ENCODE measurements around the gene HAND1.

The HAND1 gene

DNA sequence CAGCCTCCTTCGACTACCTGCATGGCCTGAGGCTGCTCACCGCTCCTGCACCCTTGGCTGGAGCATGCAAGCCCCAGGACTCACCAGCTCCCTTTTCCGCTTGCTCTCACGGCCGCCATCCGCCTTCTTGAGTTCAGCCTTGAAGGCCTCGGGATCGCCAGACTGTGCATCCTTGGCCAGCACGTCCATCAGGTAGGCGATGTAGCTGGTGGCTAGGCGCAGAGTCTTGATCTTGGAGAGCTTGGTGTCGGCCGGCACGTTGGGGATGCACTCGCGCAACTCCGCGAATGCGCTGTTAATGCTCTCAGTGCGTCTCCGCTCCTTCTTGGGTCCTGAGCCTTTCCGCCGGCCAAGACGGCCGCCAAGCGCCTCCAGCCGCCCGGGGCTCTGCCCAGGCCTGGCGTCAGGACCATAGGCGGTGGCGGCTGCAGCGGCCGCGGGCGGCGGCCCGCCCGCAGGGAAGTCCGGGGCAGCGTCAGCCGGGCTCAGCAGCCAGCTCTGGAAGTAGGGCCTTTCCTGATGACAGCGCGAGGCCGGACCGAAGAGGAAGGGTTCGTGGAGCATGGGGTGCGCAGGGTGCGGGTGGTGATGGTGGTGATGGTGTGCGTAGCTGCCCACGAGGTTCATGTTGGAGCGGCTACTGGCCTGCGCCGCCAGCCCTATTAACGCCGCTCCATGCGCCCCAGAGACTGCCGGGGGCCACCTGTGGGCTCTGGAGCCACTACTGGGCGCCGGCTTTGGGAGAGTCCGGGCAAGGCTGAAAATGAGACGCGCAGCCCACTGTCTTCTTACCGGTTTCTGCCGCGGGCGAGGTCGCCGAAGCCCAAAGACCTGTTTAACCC lies 424 bp downstream of the HAND1 start:
- DNase-seq = no peak

GRCh38 chr5:154476354-154477205 lies 1.4 kb downstream of the HAND1 start:
- DNase-seq = no peak

DNA sequence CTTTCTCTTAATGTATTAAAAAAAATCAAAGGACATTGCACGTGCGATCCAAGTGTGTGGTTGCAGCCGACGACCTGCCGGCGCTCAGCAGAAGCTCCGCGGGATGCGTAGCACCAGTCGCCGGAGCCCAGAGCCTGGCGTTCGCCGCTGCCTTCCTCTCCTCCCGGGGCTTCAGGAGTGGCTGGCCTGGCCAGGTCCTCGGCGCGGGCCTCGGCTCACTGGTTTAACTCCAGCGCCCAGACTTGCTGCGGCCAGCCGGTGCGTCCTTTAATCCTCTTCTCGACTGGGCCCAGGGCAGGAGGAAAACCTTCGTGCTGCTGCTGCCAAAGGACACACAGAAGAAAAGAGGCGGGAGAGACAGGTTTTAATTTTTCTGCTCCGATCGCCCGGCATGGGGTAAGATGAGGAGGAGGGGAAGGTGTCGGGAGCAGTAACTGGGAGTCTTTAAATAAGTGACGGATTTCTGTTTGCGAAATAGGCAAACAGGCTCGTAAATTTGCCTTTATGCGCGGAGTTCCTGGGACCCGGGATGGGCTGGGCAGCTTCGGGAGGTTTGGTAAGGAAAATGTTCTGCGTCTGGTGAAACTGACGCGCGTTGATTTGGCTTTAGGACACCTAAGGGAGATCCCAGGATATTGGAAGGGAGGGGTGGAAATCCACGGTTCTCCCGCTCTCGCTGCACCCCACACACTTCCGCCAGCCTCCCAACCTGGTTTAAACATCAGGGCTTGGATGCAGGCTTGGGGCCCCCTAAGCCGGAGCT lies 2.3 kb downstream of the HAND1 start:
- no peak for DNase-seq

DNA sequence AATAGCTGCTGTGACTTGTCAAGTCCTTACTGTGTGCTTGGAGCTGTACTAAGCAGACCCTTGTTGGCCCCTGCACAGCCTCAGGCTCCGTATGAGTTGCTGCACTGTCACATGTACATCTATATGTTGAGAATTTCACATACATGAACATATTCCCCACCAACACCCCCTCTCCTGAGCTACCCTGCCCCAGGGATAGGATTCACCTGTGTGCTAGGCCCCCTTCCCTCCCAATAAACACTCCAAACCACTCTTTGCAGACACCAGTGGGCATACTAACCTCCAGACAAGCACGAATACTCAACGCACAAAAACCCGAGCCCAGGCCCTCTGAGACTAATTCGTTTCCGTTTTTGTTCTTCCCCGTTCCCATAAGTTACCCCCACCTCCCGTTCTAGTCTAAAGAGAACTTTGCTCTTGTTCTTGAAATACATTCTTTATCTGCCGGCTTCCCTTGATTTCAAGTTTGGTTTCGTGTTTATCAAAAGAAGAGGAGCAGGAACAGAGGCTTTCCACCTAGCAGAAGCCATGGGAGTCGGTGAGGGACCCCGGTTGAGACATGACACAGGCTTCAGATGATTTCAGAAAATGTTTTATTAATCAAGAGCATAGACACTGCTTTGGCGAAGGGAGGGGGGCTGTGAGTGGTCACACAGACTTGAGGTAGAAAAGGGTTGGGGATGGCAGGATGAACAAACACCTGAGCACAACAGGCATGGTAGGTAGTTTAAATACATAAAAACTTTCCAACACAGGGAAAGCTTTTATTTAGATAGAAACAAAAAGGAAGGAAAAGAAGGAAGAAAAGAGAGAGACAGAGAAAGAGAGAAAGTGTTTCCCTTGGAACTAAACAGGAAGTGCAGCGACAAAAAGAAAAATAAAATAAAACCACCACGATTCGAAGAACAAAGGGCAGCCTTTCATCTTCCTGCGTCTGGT lies 3.4 kb downstream of the HAND1 start:
- no peak for DNase-seq

- no peak for DNase-seq
These were observed 4.3 kb downstream of the HAND1 start for GRCh38 chr5:154473581-154474283.

DNA sequence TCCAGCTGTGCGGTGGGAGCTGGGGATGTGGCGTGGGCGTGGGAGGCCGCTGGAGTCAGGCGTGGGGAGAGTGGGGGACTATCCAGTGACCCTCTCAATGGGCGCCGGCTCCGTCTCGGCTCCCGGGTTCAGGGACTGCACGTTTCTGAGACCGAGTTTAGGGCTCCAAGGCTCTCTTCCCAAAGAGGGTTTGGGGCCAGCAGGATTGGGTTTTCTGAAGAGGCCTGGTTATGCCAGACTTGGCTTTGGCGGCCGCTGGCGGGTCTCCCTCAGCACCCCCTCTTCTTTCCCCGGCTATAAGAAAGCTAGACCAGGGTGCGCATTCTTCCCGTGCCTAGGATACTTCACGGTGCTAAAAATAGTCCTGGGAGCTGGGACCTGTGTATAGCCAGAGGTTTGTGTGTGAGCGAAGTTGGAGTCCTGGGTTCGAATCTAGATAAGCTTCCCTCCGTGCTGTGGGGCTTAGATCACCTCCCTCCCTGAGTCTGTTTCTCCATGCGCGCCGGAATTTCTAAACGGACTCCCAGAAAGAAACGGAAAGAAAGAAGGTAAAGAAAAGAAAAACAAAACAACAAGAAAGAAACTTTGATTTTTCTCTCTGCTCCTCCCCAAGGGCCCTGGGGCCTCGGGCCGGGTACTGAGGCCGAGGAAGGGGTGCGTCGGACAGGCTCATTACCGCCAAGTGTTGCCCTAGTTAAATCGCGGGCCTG lies 5.0 kb downstream of the HAND1 start:
- no peak for DNase-seq

DNA sequence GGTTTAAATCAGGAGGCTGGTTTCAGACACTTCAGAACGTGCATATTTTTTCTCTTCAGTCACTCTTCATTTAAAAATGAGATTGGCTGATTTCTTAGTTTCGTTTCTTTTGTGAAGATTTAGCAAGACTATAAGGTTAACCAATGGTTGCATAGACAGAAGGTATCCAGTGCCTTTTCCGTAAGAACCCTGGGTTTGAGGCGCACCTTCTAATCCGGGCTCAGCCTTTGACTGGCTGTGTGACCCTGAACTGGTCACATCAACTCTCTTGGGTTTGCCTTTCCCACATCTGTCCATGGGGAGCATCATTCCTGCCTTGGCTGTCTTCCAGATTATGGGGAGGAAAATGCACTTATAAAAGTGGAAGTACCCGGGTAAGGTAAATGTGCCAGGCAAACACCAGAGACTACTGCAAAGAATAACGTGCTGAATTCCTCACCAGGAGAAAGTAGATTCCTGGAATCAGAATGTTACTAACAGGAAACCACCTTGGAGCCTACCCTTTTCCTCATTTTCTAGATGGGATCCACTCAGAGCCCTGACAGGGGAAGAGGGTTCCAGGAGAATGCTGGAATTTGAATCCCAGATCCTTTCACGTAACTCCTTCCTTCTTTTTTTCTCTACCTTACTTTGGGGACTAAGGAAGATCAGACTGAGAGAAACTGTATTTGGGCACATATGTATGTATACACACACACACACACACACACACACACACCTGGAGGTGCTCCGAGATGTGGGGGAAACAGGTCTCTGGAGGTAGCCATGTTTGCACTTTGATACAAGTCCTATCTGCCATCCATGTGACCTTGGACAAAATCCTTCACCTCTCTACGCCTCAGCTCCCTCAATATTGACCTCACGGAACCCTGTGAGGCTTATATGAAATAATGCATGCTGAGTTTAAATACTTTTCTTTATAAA lies 6.8 kb downstream of the HAND1 start:
- DNase-seq = no peak

DNA sequence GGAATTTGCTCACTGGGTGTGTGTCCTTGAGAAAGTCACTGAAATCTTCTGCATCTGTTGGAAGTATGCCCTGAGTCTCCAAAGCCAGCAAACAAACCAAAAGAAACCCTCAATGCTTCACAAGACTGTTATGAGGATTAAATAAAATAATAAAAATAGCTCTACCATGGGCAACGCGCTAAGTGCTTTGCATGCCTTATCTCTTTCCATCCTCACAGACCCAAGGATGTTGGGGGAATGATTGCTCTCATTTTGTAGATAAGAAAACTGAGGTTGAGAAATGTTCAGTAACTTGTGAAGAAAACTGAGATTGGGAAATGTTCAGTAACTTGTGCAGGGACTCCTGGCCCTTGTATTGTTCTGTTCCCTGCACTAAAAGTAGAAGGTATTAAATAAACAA lies 7.9 kb downstream of the HAND1 start:
- no peak for DNase-seq

GRCh38 chr5:154467655-154468354 lies 10.2 kb downstream of the HAND1 start:
- DNase-seq = peak; percentile 83

DNA sequence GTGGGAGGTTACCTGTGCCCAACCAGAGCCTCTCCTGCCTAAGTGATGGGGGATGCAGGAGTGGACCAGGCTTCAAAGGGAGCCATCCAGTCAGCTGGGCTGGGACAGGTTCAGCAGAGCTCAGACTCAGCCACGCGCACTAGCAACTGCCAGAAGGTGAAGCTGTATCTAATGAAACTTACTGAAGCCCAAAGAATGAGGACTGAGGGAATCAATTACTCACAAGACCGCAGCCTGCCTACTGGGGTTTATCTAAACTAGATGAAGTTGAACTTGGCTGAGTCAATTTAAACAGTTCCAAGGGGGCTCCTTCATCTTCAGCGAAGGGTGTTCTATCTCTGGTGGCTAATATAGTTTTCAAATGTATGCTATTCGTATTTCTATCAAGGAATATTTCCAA lies 11.4 kb downstream of the HAND1 start:
- no peak for DNase-seq

DNA sequence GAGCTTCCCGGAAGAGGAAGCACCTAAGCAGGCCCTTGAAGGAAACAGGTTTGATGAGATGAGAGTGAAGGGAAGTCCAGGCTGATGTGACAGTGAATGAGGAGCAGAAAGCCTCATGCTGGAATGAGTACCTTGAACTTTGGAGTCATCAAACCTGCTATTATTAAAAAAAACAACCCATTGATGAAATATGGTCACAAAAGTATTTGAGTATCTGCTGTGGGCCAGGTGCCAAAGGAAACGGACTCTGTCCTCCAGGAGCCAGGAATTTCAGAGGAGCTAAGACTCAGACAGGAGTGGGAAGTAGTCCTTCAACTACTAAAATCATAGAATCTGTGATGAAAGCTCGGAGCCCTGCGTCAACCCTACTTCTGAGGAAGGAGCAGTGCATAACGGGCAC lies 11.9 kb downstream of the HAND1 start:
- DNase-seq = no peak

GRCh38 chr5:154465169-154465568 lies 12.9 kb downstream of the HAND1 start:
- DNase-seq = no peak

DNA sequence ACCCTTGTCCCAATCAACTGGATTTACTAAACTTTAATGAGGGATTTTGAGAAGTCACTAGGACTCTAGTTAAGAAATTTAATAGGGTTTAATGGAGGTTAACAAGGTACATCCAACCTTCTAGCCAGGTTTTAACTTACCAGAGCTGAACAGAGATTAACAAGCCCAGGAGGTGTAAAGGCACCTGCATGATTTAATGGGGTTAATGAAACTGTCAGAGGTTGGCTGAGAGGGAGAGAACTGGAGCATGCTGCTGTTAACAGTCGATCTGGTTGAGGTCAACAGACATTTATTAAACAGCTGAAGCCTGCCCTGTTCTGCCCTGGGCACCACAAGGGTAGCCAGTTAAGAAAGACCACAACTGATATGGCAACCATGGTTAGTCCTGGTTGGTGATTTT lies 13.6 kb downstream of the HAND1 start:
- no peak for DNase-seq

DNA sequence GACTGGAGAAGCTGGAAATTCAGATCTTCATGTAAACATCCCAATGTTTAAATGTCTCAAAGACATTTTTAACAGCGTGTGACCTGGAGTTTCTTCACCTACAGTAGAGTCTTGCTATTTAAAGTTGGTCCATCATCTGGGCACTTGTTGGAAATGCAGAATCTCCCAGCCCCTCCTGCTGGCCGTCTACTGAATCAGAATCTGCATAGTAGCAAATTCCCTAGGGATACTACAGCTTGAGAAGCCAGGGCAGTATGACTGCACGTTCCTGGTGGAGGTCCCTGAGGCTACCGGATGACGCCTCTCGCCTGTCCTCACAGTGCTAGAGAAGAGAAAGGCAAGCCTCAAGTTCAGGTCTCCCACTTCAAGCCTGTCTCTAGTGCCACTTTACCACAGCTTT lies 16.5 kb downstream of the HAND1 start:
- no peak for DNase-seq

GRCh38 chr5:154460172-154460571 lies 17.9 kb downstream of the HAND1 start:
- no peak for DNase-seq

- DNase-seq = no peak
These were observed 19.0 kb downstream of the HAND1 start for GRCh38 chr5:154459015-154459414.

DNA sequence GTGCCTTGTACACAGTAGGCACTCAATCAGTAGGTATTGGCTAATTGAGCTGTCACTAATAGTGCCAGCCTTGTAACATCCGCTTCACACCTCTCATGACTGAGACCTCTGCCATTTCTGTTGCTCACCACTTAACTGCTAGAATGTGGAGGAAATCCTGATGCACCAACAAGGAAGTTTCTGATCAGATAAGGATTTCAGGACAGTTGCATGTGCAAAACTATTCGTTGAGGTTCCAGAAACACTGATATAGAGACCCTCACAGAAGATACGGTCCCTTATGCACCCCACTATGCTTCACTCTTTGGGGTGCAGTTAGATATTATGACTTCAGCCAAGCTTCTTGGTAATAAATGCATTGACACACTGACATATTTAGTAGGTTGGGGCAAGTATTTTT lies 21.5 kb downstream of the HAND1 start:
- no peak for DNase-seq

- no peak for DNase-seq
These were observed 22.4 kb downstream of the HAND1 start for GRCh38 chr5:154455585-154455984.

GRCh38 chr5:154451957-154452356 lies 26.1 kb downstream of the HAND1 start:
- DNase-seq = no peak
